ENCODE results near the gene PNPT1. TPM values are rescaled to one million over a fixed set of nuclear protein-coding genes. Genes with fewer than 3 reads are reported as not detected.

The PNPT1 gene
- total and polyA plus RNA-seq, 9 of the 15 experiments (the other 6 are each of a cell fraction or from before 2014, with no cell fraction given), result 46.5 to 104 (median 62.7) TPM

DNA sequence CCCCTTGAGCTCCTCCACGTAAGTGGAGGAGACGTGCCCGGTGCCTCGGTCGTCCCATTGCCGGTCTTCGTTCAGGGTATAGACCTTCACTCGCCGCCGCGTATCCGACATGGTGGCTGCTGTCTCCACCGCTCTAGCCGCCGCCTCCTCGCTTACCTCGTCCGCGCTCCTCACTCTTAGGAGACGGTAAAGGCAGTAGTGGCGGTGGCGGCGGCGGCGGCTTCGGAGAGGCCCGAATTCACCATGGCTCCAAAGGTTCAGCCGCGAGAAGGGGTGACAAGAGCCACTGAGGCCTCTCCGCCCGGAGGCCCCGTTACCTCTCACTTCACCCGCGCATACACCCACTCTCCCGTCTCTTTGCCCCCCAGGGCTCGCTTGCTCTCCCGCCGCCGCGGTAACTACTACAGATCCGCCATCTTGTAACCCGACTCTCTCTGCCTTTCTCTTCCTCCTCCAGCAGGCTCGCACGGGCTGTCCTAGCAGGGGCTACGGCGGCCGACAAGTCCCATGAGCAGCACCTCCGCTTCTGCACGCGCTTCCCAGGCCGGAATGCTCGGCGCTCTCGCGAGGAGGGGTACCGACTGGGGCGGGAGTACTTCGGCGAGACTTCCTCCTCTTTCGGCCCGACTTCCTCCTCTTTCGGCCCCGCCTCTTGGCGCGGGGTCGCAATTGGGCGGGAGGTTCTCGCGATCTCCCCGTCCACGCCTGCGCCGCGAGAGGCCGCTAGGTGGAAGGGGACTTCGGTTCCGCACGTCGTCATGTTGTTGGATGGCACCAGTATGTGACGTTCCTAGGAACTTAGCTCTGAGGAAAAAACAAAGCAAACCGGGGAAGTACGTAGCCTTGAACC lies 76.2 kb downstream of the PNPT1 start, which contains the start of gene PPP4R3B (continued):
- TF ChIP-seq ZBTB40 (IDR thresholded peaks at IDR 0.05), result peak; percentile 90
- TF ChIP-seq ZBTB40 (CRISPR knock-in tag; IDR thresholded peaks at IDR 0.05), result no peak
- TF ChIP-seq ATF1 (CRISPR knock-in tag; IDR thresholded peaks at IDR 0.05), result peak; percentile 42
- peak; percentile 96 for TF ChIP-seq ATF1 (tag; IDR thresholded peaks at IDR 0.05)
- no peak for TF ChIP-seq SNRNP70 (optimal IDR thresholded peaks at IDR 0.05; ENCODE audit: low read depth, low read length)
- TF ChIP-seq, protein P1, sequence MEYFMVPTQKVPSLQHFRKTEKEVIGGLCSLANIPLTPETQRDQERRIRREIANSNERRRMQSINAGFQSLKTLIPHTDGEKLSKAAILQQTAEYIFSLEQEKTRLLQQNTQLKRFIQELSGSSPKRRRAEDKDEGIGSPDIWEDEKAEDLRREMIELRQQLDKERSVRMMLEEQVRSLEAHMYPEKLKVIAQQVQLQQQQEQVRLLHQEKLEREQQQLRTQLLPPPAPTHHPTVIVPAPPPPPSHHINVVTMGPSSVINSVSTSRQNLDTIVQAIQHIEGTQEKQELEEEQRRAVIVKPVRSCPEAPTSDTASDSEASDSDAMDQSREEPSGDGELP (CRISPR knock-in tag; IDR thresholded peaks at IDR 0.05; ENCODE audit: borderline replicate concordance), result peak; percentile 93
- TF ChIP-seq, protein P2, sequence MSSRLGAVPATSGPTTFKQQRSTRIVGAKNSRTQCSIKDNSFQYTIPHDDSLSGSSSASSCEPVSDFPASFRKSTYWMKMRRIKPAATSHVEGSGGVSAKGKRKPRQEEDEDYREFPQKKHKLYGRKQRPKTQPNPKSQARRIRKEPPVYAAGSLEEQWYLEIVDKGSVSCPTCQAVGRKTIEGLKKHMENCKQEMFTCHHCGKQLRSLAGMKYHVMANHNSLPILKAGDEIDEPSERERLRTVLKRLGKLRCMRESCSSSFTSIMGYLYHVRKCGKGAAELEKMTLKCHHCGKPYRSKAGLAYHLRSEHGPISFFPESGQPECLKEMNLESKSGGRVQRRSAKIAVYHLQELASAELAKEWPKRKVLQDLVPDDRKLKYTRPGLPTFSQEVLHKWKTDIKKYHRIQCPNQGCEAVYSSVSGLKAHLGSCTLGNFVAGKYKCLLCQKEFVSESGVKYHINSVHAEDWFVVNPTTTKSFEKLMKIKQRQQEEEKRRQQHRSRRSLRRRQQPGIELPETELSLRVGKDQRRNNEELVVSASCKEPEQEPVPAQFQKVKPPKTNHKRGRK (tag; IDR thresholded peaks at IDR 0.05), result no peak
- peak; percentile 89 for TF ChIP-seq GABPA (tag; conservative IDR thresholded peaks at IDR 0.05; ENCODE audit: low read depth)
- peak; percentile 93 to 96 for TF ChIP-seq MNT (conservative IDR thresholded peaks at IDR 0.05)
- peak; percentile 45 for TF ChIP-seq HMGN3 (IDR thresholded peaks at IDR 0.05; ENCODE audit: borderline replicate concordance, extremely low read depth, insufficient read length, low read depth, low read length)
- peak; percentile 85 for TF ChIP-seq BRD9 (IDR thresholded peaks at IDR 0.05; ENCODE audit: low read depth, partially characterized antibody)

Data from K562 (cell line).